Left ventricle myocardium inferior (tissue), 1 donor: Measurements from ENCODE around the gene BCAS3. TPM values are rescaled to one million over a fixed set of nuclear protein-coding genes. Genes with fewer than 3 reads are reported as not detected.

Experiments
- DNase-seq: peaks from one replicate; pipeline ENCODE4 v3.0.0-alpha.2; 2020
- H3K27ac ChIP-seq: fragments of 200-600 bp; replicated peaks from 2 replicates; pipeline ENCODE4 v1.8.0; 2021
- H3K27me3 ChIP-seq: fragments of 200-600 bp; 2 replicates; pipeline ENCODE4 v1.8.0; 2021; ENCODE audit warnings: low read depth
- H3K36me3 ChIP-seq: fragments of 200-600 bp; 2 replicates; pipeline ENCODE4 v1.8.0; 2021
- H3K4me1 ChIP-seq: fragments of 200-600 bp; 2 replicates; pipeline ENCODE4 v1.8.0; 2021
- H3K4me3 ChIP-seq: fragments of 200-600 bp; 2 replicates; pipeline ENCODE4 v1.8.0; 2021; ENCODE audit warnings: mild to moderate bottlenecking, moderate library complexity
- H3K9me3 ChIP-seq: fragments of 200-600 bp; replicated peaks from 2 replicates; pipeline ENCODE4 v1.8.0; 2021
- CTCF ChIP-seq: fragments of 200-600 bp; IDR thresholded peaks from 2 replicates; pipeline ENCODE4 v1.8.0; 2021; ENCODE audit warnings: antibody characterized with exemption, mild to moderate bottlenecking, borderline replicate concordance
- intact Hi-C: fragments of 100-400 bp; cut with micrococcal nuclease; formaldehyde crosslinking; loops from one replicate; pipeline ENCODE4 v1.11.0; 2022
- total RNA-seq: library from RNA; stranded (reverse); fragmentation: NEBNext Ultra II Directional; extraction: Animal tissue kit (Norgen Biotek cat#: 25700); gene quantifications from one replicate; pipeline ENCODE4 v1.2.1, GENCODE V29; 2021
- donor health status: DM: no; HTN: yes; CAD: no; lungs with severe emphysema.

Gene BCAS3
- total RNA-seq, 1 donor from 2014 or later: 16.5 TPM

GRCh38 chr17:60901806-60902205, 224.2 kb downstream of the BCAS3 start:
- TF ChIP-seq CTCF: no peak
- H3K4me1 ChIP-seq: no peaks in the 10 kb centered on the region
- no peak for DNase-seq
- H3K9me3 ChIP-seq: peaks cover 10% of the 10 kb centered on the region
- H3K27ac ChIP-seq: no peak overlapping the region
- intact Hi-C loops: no loop called here
- H3K36me3 ChIP-seq: no peaks in the 10 kb centered on the region
- H3K4me3 ChIP-seq: no peak overlapping the region
- H3K27me3 ChIP-seq: no peaks in the 10 kb centered on the region

- Histone ChIP-seq H3K27me3 (no peaks in the 10 kb centered on the region), H3K27ac (no peak overlapping the region), H3K4me3 (no peak overlapping the region), H3K4me1 (no peaks in the 10 kb centered on the region), H3K36me3 (no peaks in the 10 kb centered on the region), H3K9me3 (peaks cover 4% of the 10 kb centered on the region)
- TF ChIP-seq CTCF: no peak
- no peak for DNase-seq
- intact Hi-C loops: no loop called here
Observed at GRCh38 chr17:60902399-60902798, 224.7 kb downstream of the BCAS3 start.

- Histone ChIP-seq H3K36me3 (no peaks in the 10 kb centered on the region), H3K4me3 (no peak overlapping the region), H3K27ac (no peak overlapping the region), H3K9me3 (no peaks in the 10 kb centered on the region), H3K4me1 (no peaks in the 10 kb centered on the region), H3K27me3 (no peaks in the 10 kb centered on the region)
- no peak for DNase-seq
- no peak for TF ChIP-seq CTCF
- intact Hi-C loops: no loop called here
Observed at GRCh38 chr17:60904582-60904981, 226.9 kb downstream of the BCAS3 start.

GRCh38 chr17:60905709-60906108, 228.1 kb downstream of the BCAS3 start:
- no peak for TF ChIP-seq CTCF

GRCh38 chr17:60908324-60908723, 230.7 kb downstream of the BCAS3 start:
- Histone ChIP-seq H3K27me3 (no peaks in the 10 kb centered on the region), H3K27ac (no peak overlapping the region), H3K4me1 (no peaks in the 10 kb centered on the region), H3K9me3 (no peaks in the 10 kb centered on the region), H3K36me3 (no peaks in the 10 kb centered on the region), H3K4me3 (no peak overlapping the region)
- no peak for DNase-seq
- TF ChIP-seq CTCF: no peak
- intact Hi-C loops: no loop called here

More at GRCh38 chr17:60905709-60906108, 228.1 kb downstream of the BCAS3 start:
- DNase-seq: no peak
- Histone ChIP-seq H3K4me1 (no peaks in the 10 kb centered on the region), H3K27me3 (no peaks in the 10 kb centered on the region), H3K4me3 (no peak overlapping the region), H3K27ac (no peak overlapping the region), H3K9me3 (no peaks in the 10 kb centered on the region), H3K36me3 (no peaks in the 10 kb centered on the region)
- intact Hi-C loops: no loop called here

- intact Hi-C loops: no loop called here
- no peak overlapping the region for H3K4me3 ChIP-seq
- no peaks in the 10 kb centered on the region for H3K4me1 ChIP-seq
- no peaks in the 10 kb centered on the region for H3K36me3 ChIP-seq
- no peaks in the 10 kb centered on the region for H3K9me3 ChIP-seq
- TF ChIP-seq CTCF: no peak
- H3K27ac ChIP-seq: no peak overlapping the region
- no peaks in the 10 kb centered on the region for H3K27me3 ChIP-seq
- no peak for DNase-seq
Observed at GRCh38 chr17:60909405-60909804, 231.8 kb downstream of the BCAS3 start.
